ENCODE data around the gene DNAJC1.

DNA sequence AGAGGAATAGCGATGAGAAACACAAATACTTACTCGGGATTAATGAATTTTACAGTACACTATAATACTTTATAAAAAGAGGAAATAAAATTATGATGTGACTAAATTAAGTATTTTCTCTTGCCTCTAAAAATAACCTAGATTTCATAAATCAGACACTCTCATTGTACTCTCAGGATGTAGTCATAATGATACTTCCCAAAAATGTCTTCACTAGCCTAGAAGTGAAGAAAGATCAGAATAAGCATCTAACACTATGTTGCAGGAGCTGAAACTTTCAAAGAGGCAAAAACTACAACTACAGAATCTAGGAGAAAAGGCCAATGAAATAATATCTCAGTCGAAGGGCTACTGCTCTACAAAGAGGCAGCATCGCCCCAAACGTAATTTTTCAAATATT lies 49.4 kb downstream of the DNAJC1 start:
- no peak for TF ChIP-seq POLR2A (IDR thresholded peaks at IDR 0.05)
- TF ChIP-seq, protein P1, sequence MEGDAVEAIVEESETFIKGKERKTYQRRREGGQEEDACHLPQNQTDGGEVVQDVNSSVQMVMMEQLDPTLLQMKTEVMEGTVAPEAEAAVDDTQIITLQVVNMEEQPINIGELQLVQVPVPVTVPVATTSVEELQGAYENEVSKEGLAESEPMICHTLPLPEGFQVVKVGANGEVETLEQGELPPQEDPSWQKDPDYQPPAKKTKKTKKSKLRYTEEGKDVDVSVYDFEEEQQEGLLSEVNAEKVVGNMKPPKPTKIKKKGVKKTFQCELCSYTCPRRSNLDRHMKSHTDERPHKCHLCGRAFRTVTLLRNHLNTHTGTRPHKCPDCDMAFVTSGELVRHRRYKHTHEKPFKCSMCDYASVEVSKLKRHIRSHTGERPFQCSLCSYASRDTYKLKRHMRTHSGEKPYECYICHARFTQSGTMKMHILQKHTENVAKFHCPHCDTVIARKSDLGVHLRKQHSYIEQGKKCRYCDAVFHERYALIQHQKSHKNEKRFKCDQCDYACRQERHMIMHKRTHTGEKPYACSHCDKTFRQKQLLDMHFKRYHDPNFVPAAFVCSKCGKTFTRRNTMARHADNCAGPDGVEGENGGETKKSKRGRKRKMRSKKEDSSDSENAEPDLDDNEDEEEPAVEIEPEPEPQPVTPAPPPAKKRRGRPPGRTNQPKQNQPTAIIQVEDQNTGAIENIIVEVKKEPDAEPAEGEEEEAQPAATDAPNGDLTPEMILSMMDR (IDR thresholded peaks at IDR 0.05) = no peak
